Suprapubic skin (tissue), 4 donors: Measurements from ENCODE around the gene GALNT17. TPM values are rescaled to one million over a fixed set of nuclear protein-coding genes. Genes with fewer than 3 reads are reported as not detected.

ENCODE experiments used
- DNase-seq, 2 donors: peaks; one replicate each; pipeline ENCODE4 v3.0.0-alpha.2; 2019; ENCODE audit warnings: low spot score in 2 of 2
- H3K27ac ChIP-seq: fragments of 200-600 bp; sonication (generic); one replicate; pipeline ENCODE4 v1.5.1; 2019
- H3K27me3 ChIP-seq: fragments of 200-600 bp; sonication (generic); one replicate; pipeline ENCODE4 v1.5.1; 2019
- H3K36me3 ChIP-seq: fragments of 200-600 bp; sonication (generic); one replicate; pipeline ENCODE4 v1.5.1; 2019
- H3K4me1 ChIP-seq: fragments of 200-600 bp; sonication (generic); one replicate; pipeline ENCODE4 v1.5.1; 2019
- H3K4me3 ChIP-seq: fragments of 200-600 bp; sonication (generic); one replicate; pipeline ENCODE4 v1.5.1; 2019; ENCODE audit warnings: mild to moderate bottlenecking
- H3K9me3 ChIP-seq: fragments of 200-600 bp; sonication (generic); one replicate; pipeline ENCODE4 v1.5.1; 2019
- EP300 ChIP-seq: sonication (generic); formaldehyde crosslinking; IDR thresholded peaks from one replicate; pipeline ENCODE4 v1.6.1; 2017; ENCODE audit warnings: antibody characterized with exemption
- POLR2A ChIP-seq, 2 donors: fragments of 450-650 bp; IDR thresholded peaks; one replicate each; pipeline ENCODE4 v1.6.1; 2017; ENCODE audit warnings: antibody characterized with exemption in 2 of 2, mild to moderate bottlenecking in 2 of 2, moderate library complexity in 2 of 2
- POLR2AphosphoS5 ChIP-seq, 3 donors: sonication (generic); formaldehyde crosslinking; IDR thresholded peaks; one replicate each; pipeline ENCODE4 v1.6.1; 2017; ENCODE audit warnings: antibody characterized with exemption in 3 of 3
- WGBS: methylation state at CpG from one replicate; pipeline ENCODE4 v1.1.5; 2018; 5-methylcytosine and 5-hydroxymethylcytosine counted together
- total RNA-seq, 4 donors: library from RNA; depleted of rRNA; stranded (reverse); fragments of >200 nt; gene quantifications; one replicate each; pipeline ENCODE4 v1.1.0, GENCODE V29; 2016
- TF ChIP-seq, protein P1 (sequence below), 2 donors: fragments of 200-600 bp in 1 of 2; fragments of 450-650 bp in 1 of 2; sonication (generic) in 1 of 2; IDR thresholded peaks; one replicate each; pipeline ENCODE4 v1.5.1; 2016 to 2019; ENCODE audit warnings: antibody characterized with exemption in 2 of 2, mild to moderate bottlenecking in 1 of 2, moderate library complexity in 1 of 2

Gene GALNT17
- total RNA-seq, 4 donors from 2014 or later: 2.0 to 4.7 (median 2.7) TPM

DNA sequence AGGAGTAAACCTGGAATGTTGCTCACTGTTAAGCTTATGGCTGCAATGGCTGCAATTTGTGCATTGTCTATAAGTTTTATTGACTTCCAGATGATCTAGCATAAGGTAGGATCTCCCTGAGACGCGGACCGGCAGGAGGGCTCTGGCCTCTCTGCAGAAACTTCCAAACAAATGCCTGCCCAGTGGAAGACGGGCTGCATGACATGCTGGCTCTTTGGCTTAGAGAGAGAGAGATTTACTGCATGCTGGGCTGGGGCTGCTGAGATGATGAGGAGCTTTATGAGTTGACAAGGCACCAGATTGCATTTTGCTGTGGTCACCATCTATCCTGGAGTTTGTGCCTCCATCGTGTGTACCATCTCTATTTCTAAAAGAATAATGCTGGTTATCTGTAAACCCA, 193.2 kb downstream of the GALNT17 start:
- no peak overlapping the region for H3K27ac ChIP-seq

GRCh38 chr7:71326595-71326994, 194.7 kb downstream of the GALNT17 start:
- no peaks in the 10 kb centered on the region for H3K27me3 ChIP-seq
- no peak overlapping the region for H3K4me3 ChIP-seq
- TF ChIP-seq POLR2A (IDR thresholded peaks at IDR 0.05): no peak
- TF ChIP-seq EP300: no peak
- no peak for TF ChIP-seq POLR2AphosphoS5 (IDR thresholded peaks at IDR 0.05)
- TF ChIP-seq, protein P1, sequence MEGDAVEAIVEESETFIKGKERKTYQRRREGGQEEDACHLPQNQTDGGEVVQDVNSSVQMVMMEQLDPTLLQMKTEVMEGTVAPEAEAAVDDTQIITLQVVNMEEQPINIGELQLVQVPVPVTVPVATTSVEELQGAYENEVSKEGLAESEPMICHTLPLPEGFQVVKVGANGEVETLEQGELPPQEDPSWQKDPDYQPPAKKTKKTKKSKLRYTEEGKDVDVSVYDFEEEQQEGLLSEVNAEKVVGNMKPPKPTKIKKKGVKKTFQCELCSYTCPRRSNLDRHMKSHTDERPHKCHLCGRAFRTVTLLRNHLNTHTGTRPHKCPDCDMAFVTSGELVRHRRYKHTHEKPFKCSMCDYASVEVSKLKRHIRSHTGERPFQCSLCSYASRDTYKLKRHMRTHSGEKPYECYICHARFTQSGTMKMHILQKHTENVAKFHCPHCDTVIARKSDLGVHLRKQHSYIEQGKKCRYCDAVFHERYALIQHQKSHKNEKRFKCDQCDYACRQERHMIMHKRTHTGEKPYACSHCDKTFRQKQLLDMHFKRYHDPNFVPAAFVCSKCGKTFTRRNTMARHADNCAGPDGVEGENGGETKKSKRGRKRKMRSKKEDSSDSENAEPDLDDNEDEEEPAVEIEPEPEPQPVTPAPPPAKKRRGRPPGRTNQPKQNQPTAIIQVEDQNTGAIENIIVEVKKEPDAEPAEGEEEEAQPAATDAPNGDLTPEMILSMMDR (IDR thresholded peaks at IDR 0.05): no peak
- WGBS: 23% methylated on average over 1 of the region's 1 CpG
- no peak overlapping the region for H3K27ac ChIP-seq
- no peaks in the 10 kb centered on the region for H3K36me3 ChIP-seq
- H3K4me1 ChIP-seq: no peaks in the 10 kb centered on the region
- DNase-seq: no peak
- no peaks in the 10 kb centered on the region for H3K9me3 ChIP-seq

More for the DNA sequence above, 193.2 kb downstream of the GALNT17 start:
- H3K4me1 ChIP-seq: no peaks in the 10 kb centered on the region
- no peak overlapping the region for H3K4me3 ChIP-seq
- H3K9me3 ChIP-seq: no peaks in the 10 kb centered on the region
- no peaks in the 10 kb centered on the region for H3K27me3 ChIP-seq
- TF ChIP-seq POLR2A (IDR thresholded peaks at IDR 0.05) (no peak), EP300 (no peak), POLR2AphosphoS5 (IDR thresholded peaks at IDR 0.05) (no peak)
- TF ChIP-seq, protein P1 (IDR thresholded peaks at IDR 0.05): no peak
- no peak for DNase-seq
- no peaks in the 10 kb centered on the region for H3K36me3 ChIP-seq
- 46% methylated on average over 5 of the region's 5 CpGs for WGBS

DNA sequence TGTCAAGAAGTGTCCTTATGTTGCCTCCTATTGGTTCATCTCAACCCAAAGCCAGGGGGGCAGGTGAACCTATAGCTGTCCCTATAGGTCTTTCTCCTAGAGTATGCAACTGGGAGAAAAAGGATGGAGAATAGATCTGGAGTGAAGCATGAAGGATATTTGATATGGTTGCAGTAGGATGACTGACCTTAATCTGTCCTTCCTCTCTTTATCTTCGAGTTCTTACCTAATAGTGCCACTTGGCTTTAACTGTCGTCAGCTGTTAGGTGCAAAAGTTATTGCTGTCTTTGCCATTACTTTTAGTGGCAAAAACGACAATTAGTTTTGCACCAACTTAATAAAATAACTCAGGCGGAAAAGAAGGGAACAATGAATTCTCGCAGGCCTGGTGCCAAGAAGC, 196.0 kb downstream of the GALNT17 start:
- 85% methylated on average over 5 of the region's 5 CpGs for WGBS
- H3K4me3 ChIP-seq: no peak overlapping the region
- no peaks in the 10 kb centered on the region for H3K27me3 ChIP-seq
- no peaks in the 10 kb centered on the region for H3K36me3 ChIP-seq
- no peak overlapping the region for H3K27ac ChIP-seq
- H3K4me1 ChIP-seq: no peaks in the 10 kb centered on the region
- DNase-seq: no peak
- TF ChIP-seq POLR2A (IDR thresholded peaks at IDR 0.05): no peak
- no peak for TF ChIP-seq POLR2AphosphoS5 (IDR thresholded peaks at IDR 0.05)
- no peak for TF ChIP-seq EP300
- TF ChIP-seq, protein P1 (IDR thresholded peaks at IDR 0.05): no peak
- no peaks in the 10 kb centered on the region for H3K9me3 ChIP-seq

DNA sequence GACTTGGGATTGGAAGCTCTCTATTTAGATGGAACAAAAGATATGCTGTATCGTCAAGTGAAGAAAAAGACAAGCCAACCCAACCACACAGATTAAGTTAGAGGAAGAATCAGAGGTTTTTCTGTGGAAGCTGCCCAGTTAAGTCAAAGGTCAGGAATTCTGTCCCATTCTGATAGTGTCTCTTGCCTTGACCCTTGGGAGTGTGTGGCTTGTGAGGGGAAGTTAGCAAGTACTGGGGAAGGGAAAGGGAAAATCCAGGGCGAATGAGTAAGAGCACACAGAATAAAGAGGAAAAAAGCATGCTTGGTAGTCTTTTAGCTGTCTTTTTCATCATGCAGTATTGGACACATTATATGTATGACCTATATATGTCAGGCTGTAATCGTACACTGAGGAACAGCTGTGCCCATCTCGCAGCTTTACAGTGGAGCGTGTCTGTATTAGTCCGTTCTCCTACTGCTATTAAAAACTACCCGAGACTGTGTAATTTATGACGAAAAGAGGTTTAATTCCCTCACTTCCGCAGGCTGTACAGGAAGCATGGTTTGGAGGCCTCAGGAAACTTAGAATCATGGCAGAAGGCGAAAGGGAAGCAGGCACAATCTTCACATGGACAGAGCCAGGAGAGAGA, 197.2 kb downstream of the GALNT17 start:
- no peaks in the 10 kb centered on the region for H3K4me1 ChIP-seq
- WGBS: 65% methylated on average over 10 of the region's 10 CpGs
- TF ChIP-seq, protein P1 (IDR thresholded peaks at IDR 0.05): no peak
- TF ChIP-seq EP300 (no peak), POLR2AphosphoS5 (IDR thresholded peaks at IDR 0.05) (no peak)
- H3K9me3 ChIP-seq: no peaks in the 10 kb centered on the region
- no peak for DNase-seq
- no peak overlapping the region for H3K4me3 ChIP-seq
- H3K27ac ChIP-seq: no peak overlapping the region
- H3K36me3 ChIP-seq: no peaks in the 10 kb centered on the region
- no peaks in the 10 kb centered on the region for H3K27me3 ChIP-seq

DNA sequence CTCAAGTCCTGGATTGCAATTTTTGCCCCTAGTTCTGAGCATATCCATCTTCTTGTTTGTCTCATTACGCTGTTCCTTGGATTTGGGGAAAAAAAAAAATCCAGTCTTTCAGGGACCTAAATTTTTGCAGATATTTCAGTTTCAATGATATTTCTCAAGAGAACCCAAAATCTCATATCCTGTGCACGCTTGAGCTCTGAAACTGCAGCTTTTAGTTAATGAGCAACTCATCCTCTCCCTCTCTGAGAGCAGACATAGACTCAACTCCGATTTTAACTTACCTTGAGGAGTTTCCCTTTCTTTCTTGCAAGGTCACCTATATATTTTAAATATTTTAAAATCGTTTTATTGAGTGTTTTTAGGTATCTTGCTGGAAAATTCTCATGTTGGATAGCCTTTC, 200.3 kb downstream of the GALNT17 start:
- H3K27ac ChIP-seq: no peak overlapping the region
- TF ChIP-seq POLR2AphosphoS5 (IDR thresholded peaks at IDR 0.05) (no peak), EP300 (no peak), POLR2A (IDR thresholded peaks at IDR 0.05) (no peak)
- TF ChIP-seq, protein P1 (IDR thresholded peaks at IDR 0.05): no peak
- H3K4me1 ChIP-seq: no peaks in the 10 kb centered on the region
- H3K36me3 ChIP-seq: no peaks in the 10 kb centered on the region
- 67% methylated on average over 4 of the region's 4 CpGs for WGBS
- no peaks in the 10 kb centered on the region for H3K9me3 ChIP-seq
- no peaks in the 10 kb centered on the region for H3K27me3 ChIP-seq
- no peak for DNase-seq
- H3K4me3 ChIP-seq: no peak overlapping the region
